ENCODE results near the gene ERP27.

GRCh38 chr12:14960548-14961465, 22.5 kb upstream of the ERP27 start:
- TF ChIP-seq CTCF (IDR thresholded peaks at IDR 0.05) (no peak), POLR2A (IDR thresholded peaks at IDR 0.05) (no peak), POLR2AphosphoS5 (IDR thresholded peaks at IDR 0.05) (no peak), EP300 (IDR thresholded peaks at IDR 0.05) (no peak)
